ENCODE data around the gene GPR146. TPM values are rescaled to one million over a fixed set of nuclear protein-coding genes. Genes with fewer than 3 reads are reported as not detected.

The GPR146 gene
- total and polyA plus RNA-seq, 9 of the 15 experiments (the other 6 are each of a cell fraction or from before 2014, with no cell fraction given): 0.22 to 3.6 (median 0.64) TPM; not detected in 2

GRCh38 chr7:1058821-1059199 lies 14.5 kb downstream of the GPR146 start:
- 46% methylated on average over 10 of the region's 10 CpGs for WGBS (ENCODE audit: insufficient coverage, low coverage, missing lambda C conversion rate)
- peak in 2 of 4 experiments; percentile 38 to 48 for DNase-seq (ENCODE audit: extremely low read depth in 1 of 4, low spot score in 3 of 4)
- TF ChIP-seq GATAD2B (IDR thresholded peaks at IDR 0.05; ENCODE audit: borderline replicate concordance) (no peak), THRA (IDR thresholded peaks at IDR 0.05) (no peak), CREM (IDR thresholded peaks at IDR 0.05; ENCODE audit: low read depth) (peak; percentile 48), FOSL1 (tag; conservative IDR thresholded peaks at IDR 0.05) (0 out of 2 replicates have a peak, but pooled peaks have one; percentile 18), CXXC5 (CRISPR knock-in tag; IDR thresholded peaks at IDR 0.05) (0 out of 2 replicates have a peak, but pooled peaks have one; percentile 15), SOX6 (IDR thresholded peaks at IDR 0.05) (peak; percentile 40; the same call in 1 of the 2 replicates), TFAP4 (CRISPR knock-in tag; IDR thresholded peaks at IDR 0.05; ENCODE audit: borderline replicate concordance) (peak; percentile 29; the same call in 1 of the 2 replicates), SMARCE1 (IDR thresholded peaks at IDR 0.05) (no peak), ZNF699 (CRISPR knock-in tag; IDR thresholded peaks at IDR 0.05; ENCODE audit: insufficient replicate concordance) (no peak), NR2F6 (CRISPR knock-in tag; IDR thresholded peaks at IDR 0.05) (no peak), ZBTB1 (CRISPR knock-in tag; IDR thresholded peaks at IDR 0.05; ENCODE audit: borderline replicate concordance, low read depth) (no peak), ZNF280A (IDR thresholded peaks at IDR 0.05; ENCODE audit: low read depth, partially characterized antibody) (no peak), RCOR1 (IDR thresholded peaks at IDR 0.05; ENCODE audit: borderline replicate concordance in 1 of 2, low read depth in 2 of 2, low read length in 2 of 2) (peak in 1 of 2 experiments; percentile 40; a peak in 1 of 4 replicates), MEIS2 (IDR thresholded peaks at IDR 0.05; ENCODE audit: partially characterized antibody) (peak; percentile 5), POLR2AphosphoS2 (IDR thresholded peaks at IDR 0.05; ENCODE audit: low read length) (no peak), SNAPC5 (CRISPR knock-in tag; IDR thresholded peaks at IDR 0.05) (no peak), ATF1 (CRISPR knock-in tag; IDR thresholded peaks at IDR 0.05) (no peak), ATF1 (tag; IDR thresholded peaks at IDR 0.05) (0 out of 2 replicates have a peak, but pooled peaks have one; percentile 23), ZNF384 (IDR thresholded peaks at IDR 0.05; ENCODE audit: low read depth, low read length) (0 out of 2 replicates have a peak, but pooled peaks have one; percentile 20)

More at GRCh38 chr7:1058821-1059199, 14.5 kb downstream of the GPR146 start:
- intact Hi-C loops (cut with micrococcal nuclease): no loop called here
- H3K9me1 ChIP-seq (ENCODE audit: control insufficient read depth, insufficient read depth, low read length): peaks cover 3% of the 10 kb centered on the region
- no peak for ATAC-seq
- H3K4me1 ChIP-seq (replicated peaks in 1 of 2; ENCODE audit: control insufficient read depth in 2 of 2, insufficient read depth in 2 of 2, low read length in 2 of 2): peaks cover 36 to 82% of the 10 kb centered on the region in 2 experiments
- POLR2A ChIA-PET: interaction anchor here (0.6 to 1.5 kb wide), 7 partner anchors 11 to 32 kb away, joined by 3 to 6 read pairs (median 3); no protein-coding TSS in a partner anchor
- H3K9ac ChIP-seq (ENCODE audit: insufficient read depth in 1 of 2, low read depth in 2 of 2, low read length in 2 of 2): no peak overlapping the region
- H3K27ac ChIP-seq (ENCODE audit: extremely low read depth, low read depth, low read length): peak overlapping the region; percentile 16; the same call in 1 of the 3 replicates
- FAIRE-seq: peak; percentile 54
- H3K4me3 ChIP-seq: no peak overlapping the region
- no peak overlapping the region for H2AFZ ChIP-seq (ENCODE audit: low read depth, low read length)
- no peaks in the 10 kb centered on the region for H3K27me3 ChIP-seq (ENCODE audit: control insufficient read depth in 2 of 2, insufficient read depth in 2 of 2, low read length in 2 of 2)
- H3K9me3 ChIP-seq (replicated peaks; ENCODE audit: control insufficient read depth, insufficient read depth, low read depth, low read length): no peaks in the 10 kb centered on the region
- CTCF ChIA-PET (ENCODE audit: low intra/inter-chr PET ratio): interaction anchor here (0.9 kb wide), 1 partner anchor 65 kb away, joined by 3 read pairs; no protein-coding TSS in a partner anchor
- BruUV-seq (replicated peaks): no TSS peak
- H3K79me2 ChIP-seq (ENCODE audit: control insufficient read depth, insufficient read depth, low read length): peaks cover 10% of the 10 kb centered on the region; the same call in 1 of the 3 replicates
- H4K20me1 ChIP-seq (replicated peaks; ENCODE audit: control insufficient read depth, insufficient read depth, low read length): 0 out of 2 replicates have a peak, but pooled peaks cover 3% of the 10 kb centered on the region
- in situ Hi-C loops (cut with MboI): no loop called here
- H3K36me3 ChIP-seq (ENCODE audit: control insufficient read depth, insufficient read depth, low read length): peaks cover 6% of the 10 kb centered on the region; the same call in 1 of the 3 replicates
- no peak overlapping the region for H3K4me2 ChIP-seq (ENCODE audit: insufficient read depth, low read length)
